ENCODE data around the gene TBX5.

GRCh38 chr12:114451657-114452056 is 45.7 kb upstream of the TBX5 start:
- TF ChIP-seq, protein P1, sequence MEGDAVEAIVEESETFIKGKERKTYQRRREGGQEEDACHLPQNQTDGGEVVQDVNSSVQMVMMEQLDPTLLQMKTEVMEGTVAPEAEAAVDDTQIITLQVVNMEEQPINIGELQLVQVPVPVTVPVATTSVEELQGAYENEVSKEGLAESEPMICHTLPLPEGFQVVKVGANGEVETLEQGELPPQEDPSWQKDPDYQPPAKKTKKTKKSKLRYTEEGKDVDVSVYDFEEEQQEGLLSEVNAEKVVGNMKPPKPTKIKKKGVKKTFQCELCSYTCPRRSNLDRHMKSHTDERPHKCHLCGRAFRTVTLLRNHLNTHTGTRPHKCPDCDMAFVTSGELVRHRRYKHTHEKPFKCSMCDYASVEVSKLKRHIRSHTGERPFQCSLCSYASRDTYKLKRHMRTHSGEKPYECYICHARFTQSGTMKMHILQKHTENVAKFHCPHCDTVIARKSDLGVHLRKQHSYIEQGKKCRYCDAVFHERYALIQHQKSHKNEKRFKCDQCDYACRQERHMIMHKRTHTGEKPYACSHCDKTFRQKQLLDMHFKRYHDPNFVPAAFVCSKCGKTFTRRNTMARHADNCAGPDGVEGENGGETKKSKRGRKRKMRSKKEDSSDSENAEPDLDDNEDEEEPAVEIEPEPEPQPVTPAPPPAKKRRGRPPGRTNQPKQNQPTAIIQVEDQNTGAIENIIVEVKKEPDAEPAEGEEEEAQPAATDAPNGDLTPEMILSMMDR (conservative IDR thresholded peaks at IDR 0.05 in 1 of 2, IDR thresholded peaks at IDR 0.05 in 1 of 2; ENCODE audit: low read depth in 1 of 2, low read length in 2 of 2) = no peak
- TF ChIP-seq EZH2 (IDR thresholded peaks at IDR 0.05; ENCODE audit: low read length, missing control alignments) = no peak
